GM19468 (cell line): Measurements from ENCODE around the gene SLC48A1.

Experiments used
- ATAC-seq: cut with Tn5 transposase; IDR thresholded peaks from one replicate; pipeline ENCODE4 v1.9.1; 2021; ENCODE audit warnings: mild to moderate bottlenecking, moderate library complexity, moderate number of reproducible peaks; ENCODE audit not compliant: unreplicated experiment; ENCODE audit errors: extremely low read depth

The SLC48A1 gene

DNA sequence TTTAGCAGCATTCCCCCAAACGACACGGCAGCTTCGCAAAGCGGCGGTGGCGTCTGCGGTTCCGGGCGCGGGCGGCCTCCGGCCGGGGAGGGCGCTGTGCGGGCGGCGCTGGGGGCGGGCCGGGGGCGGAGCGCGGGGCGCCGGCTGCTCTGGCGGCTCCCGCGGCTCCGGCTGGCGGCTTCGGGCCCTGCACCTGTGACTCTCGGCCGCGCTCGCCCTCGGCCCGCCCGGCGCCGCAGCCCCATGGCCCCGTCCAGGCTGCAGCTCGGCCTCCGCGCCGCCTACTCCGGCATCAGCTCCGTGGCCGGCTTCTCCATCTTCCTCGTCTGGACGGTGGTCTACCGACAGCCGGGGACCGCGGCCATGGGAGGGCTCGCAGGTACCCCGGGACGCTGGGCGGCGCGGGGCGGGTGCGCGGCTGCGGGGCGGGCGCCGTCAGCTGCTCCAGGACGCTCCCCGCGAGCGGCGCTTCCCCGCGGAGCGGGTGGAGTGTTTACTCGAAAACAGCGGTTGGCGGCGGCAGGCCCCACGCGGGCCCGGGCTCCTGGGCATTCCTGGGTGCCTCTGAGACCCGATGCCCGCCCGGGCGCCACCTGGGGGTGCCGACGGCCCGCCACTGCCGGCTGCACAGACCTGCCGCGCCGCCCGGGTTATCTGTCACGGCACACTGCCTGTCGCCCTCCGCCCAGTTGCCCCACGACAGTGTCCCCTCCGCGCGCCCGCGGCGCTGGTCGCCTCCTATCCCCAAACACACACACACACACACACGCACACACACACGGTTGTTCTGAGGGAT, at the start of gene SLC48A1:
Gene SLC48A1, plus strand, starts transcription at position 177 of the 796 bp plus-strand sequence. Its CDS starts 67 bp downstream, at position 244.
- peak; percentile 50 for ATAC-seq

- ATAC-seq: no peak
Observed at GRCh38 chr12:47725091-47725772, 47.8 kb upstream of the SLC48A1 start, which contains the start of gene ENDOU. Gene ENDOU, minus strand, starts transcription at chr12:47725490. Its CDS starts 77 bp downstream, at chr12:47725413.

- peak; percentile 79 for ATAC-seq
Observed at GRCh38 chr12:47725893-47726292, 47.1 kb upstream of the SLC48A1 start.

- no peak for ATAC-seq
Observed at GRCh38 chr12:47729233-47729632, 43.8 kb upstream of the SLC48A1 start.

GRCh38 chr12:47730341-47730744, 42.7 kb upstream of the SLC48A1 start:
- ATAC-seq: no peak

GRCh38 chr12:47731723-47732122, 41.3 kb upstream of the SLC48A1 start:
- no peak for ATAC-seq

GRCh38 chr12:47732504-47732903, 40.5 kb upstream of the SLC48A1 start:
- ATAC-seq: no peak

GRCh38 chr12:47733142-47733541, 39.9 kb upstream of the SLC48A1 start:
- ATAC-seq: no peak

DNA sequence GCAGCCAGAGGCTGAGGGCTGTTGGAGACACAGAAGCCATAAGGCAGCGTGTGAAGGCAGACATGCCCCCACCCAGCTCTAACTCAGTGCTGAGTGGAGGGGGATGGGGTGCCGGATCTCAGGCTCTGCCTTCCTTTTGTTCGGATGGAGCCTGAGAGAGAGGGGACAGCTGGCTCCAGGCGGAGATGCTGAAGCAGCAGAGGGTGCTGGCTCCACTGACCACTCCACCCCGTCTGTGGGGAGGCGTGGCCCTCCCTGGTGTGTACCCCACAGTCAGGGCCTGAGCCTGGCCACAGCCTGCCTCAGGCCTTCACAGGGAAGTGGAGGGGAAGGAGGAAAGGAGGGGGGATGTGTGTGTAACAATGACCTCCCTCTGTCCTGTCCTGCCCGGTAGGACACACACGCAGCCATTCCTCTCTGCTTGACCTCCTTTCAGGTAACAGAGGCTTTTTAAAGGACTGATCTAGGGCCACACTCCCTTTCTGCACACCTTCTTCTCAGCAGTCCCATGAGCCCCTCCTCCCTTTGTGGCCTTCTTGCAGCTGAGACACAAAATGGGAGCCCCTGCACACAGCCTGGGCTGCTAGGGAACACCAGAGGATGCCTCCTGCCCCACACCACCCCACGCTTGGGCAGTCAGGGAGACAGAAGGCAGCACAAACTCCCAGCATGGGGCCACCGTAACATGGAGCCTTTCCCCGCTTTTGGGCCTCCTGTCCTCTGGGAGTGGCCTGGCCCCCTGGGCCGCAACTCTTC, 38.1 kb upstream of the SLC48A1 start:
- no peak for ATAC-seq

DNA sequence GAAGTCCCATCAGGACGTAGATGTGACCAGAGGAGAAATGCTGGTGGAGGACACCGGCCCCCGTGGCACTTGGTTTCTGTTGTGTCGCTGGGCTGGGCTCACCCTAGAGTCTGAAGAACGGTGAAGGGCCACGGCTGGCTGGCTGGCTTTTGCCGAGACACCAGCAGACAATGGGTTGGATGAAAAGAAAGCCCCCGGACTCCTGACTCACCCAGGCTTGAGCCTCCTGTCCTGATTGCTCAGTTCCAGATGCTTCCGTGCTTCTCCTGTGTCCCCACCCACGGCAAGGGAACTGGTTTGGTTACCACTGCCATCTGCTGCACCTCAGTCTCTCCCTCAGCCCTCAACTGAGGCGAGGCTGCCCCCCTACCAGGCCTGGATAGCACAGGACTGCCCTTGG, 37.4 kb upstream of the SLC48A1 start:
- no peak for ATAC-seq

DNA sequence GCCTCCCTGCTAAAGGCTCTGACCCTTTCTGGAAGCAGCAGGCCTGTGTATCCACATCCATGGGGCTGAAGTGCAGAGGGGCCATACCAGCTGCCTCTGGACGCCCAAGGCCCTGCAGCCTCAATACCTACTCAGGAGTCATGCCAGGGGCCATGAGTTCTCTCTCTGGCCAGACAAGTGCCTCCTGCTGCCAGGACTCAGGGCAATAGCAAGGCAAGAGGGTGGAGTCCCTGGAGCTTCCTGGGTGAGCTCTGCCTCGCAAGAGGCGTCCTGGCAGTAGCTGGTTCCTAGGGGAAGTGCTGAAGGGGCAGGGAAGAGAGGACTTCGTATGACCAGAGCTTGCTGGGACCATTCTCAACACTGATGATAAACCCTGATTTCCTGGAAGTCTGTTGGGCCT, 36.8 kb upstream of the SLC48A1 start:
- ATAC-seq: no peak

GRCh38 chr12:47736877-47737676, 36.0 kb upstream of the SLC48A1 start:
- ATAC-seq: no peak

- ATAC-seq: no peak
Observed at GRCh38 chr12:47737936-47738594, 35.0 kb upstream of the SLC48A1 start.

GRCh38 chr12:47739297-47739696, 33.7 kb upstream of the SLC48A1 start:
- ATAC-seq: no peak

- ATAC-seq: no peak
Observed at GRCh38 chr12:47739979-47740378, 33.1 kb upstream of the SLC48A1 start.

- no peak for ATAC-seq
Observed at GRCh38 chr12:47740606-47741339, 32.3 kb upstream of the SLC48A1 start.

DNA sequence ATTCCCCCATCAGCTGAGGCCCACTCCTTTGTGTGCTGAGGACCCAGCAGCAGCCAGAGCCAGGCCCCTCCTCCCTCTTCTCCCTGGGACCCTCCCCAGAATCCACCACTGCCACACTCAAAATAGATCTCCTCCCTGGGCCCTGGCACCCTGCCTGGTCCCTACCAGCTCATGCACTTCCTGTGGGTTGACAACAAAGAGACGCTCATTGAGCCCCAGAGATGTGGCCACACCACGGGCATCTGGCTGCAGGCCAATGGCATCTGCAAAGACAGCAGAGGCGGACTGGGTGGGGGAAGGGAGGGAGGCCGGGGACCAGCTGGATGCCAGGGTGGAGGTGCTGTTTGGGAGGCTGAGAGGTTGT, 31.7 kb upstream of the SLC48A1 start:
- no peak for ATAC-seq

DNA sequence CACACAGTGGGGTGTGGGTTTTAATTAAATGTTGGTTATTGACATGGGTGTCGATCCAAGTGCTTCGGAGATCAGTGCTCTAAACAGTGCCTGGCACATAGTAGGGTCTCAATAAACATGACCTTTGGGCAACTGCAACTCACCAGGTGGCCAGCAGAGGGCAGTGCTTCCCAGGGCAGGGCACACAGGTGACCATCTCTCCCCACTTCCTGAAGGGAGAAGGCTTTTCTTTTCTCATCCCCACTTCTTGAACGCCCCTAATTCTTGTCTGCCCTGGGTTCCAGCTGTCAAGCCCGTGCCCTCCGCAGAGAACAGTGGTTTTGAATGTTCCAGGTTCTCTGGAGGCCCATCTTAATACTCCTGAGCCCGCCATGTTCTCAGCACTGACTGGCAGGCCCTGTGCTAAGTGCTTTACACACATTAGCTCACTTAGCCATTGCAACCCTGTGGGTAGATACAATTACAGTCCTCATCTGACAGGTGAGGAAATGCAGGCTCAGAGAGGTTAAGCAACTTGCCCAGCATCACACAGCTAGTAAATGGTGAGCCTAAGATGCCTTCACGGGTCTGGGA, 30.7 kb upstream of the SLC48A1 start:
- ATAC-seq: no peak
